ENCODE measurements around the gene FAM217B.

Gene FAM217B

GRCh38 chr20:59966428-59966827, 26.2 kb downstream of the FAM217B start:
- no peak overlapping the region for H3K4me3 ChIP-seq (ENCODE audit: low read depth, low read length)
- no peak for TF ChIP-seq CTCF (IDR thresholded peaks at IDR 0.05; ENCODE audit: low read depth, low read length, missing control alignments)
- DNase-seq (ENCODE audit: low read depth) = no peak

- TF ChIP-seq CTCF (IDR thresholded peaks at IDR 0.05; ENCODE audit: low read depth, low read length, missing control alignments) = no peak
- H3K4me3 ChIP-seq (ENCODE audit: low read depth, low read length) = no peak overlapping the region
- DNase-seq (ENCODE audit: low read depth) = no peak
Observed at GRCh38 chr20:59971428-59971827, 31.2 kb downstream of the FAM217B start.

GRCh38 chr20:59972037-59972801, 32.0 kb downstream of the FAM217B start:
- DNase-seq (ENCODE audit: low read depth) = no peak
- TF ChIP-seq CTCF (IDR thresholded peaks at IDR 0.05; ENCODE audit: low read depth, low read length, missing control alignments) = no peak
- no peak overlapping the region for H3K4me3 ChIP-seq (ENCODE audit: low read depth, low read length)

- no peak for TF ChIP-seq CTCF (IDR thresholded peaks at IDR 0.05; ENCODE audit: low read depth, low read length, missing control alignments)
- DNase-seq (ENCODE audit: low read depth) = no peak
Observed at GRCh38 chr20:59976156-59976782, 36.1 kb downstream of the FAM217B start.

GRCh38 chr20:59977086-59977485, 36.9 kb downstream of the FAM217B start:
- no peak for DNase-seq (ENCODE audit: low read depth)
- H3K4me3 ChIP-seq (ENCODE audit: low read depth, low read length) = no peak overlapping the region
- no peak for TF ChIP-seq CTCF (IDR thresholded peaks at IDR 0.05; ENCODE audit: low read depth, low read length, missing control alignments)

More at GRCh38 chr20:59976156-59976782, 36.1 kb downstream of the FAM217B start:
- no peak overlapping the region for H3K4me3 ChIP-seq (ENCODE audit: low read depth, low read length)

DNA sequence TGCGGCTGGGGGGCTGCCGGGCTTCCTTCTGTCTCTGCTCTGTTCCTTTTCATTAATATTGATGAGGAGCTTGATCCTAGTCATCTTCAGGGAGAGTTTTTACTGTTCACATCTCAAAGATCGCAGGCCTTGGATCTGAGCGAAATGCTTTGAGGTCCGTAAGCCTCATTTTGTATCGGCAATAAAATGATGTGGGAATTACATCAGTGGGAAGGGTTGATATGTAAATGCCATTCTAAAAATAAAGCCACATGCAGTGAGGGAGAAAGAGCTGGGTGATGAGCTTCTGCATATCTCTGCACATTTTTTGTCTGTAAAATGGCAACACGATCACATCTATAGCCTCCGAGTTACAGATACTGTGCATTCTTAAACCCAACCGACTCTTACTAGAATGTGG, 42.9 kb downstream of the FAM217B start:
- H3K4me3 ChIP-seq (ENCODE audit: low read depth, low read length) = no peak overlapping the region
- DNase-seq (ENCODE audit: low read depth) = no peak
- TF ChIP-seq CTCF (IDR thresholded peaks at IDR 0.05; ENCODE audit: low read depth, low read length, missing control alignments) = no peak
